ENCODE results near the gene DCDC1. TPM values are rescaled to one million over a fixed set of nuclear protein-coding genes. Genes with fewer than 3 reads are reported as not detected.

Gene DCDC1
- total and polyA plus RNA-seq, 9 of the 15 experiments (the other 6 are each of a cell fraction or from before 2014, with no cell fraction given): 0.05 to 0.18 (median 0.08) TPM; not detected in 3

DNA sequence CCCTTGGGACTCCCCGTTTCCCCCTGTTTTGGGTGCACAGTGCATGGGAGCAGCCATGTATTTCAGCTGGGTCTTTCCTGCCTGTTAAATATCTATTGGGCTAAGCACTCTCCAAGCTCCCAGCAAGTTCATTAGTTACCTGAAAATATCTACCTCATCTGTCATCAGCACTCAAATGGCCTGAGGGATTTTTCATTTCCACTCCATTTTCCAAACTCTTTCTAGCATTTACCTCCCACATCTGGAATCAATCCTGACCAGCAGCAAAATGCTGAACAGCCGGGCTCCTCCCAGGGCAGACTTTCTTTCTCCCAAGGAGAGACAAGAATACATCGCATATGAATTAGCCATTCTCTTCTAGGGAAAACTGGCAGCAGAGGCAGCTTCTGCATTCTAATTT, 509.9 kb downstream of the DCDC1 start:
- in situ Hi-C loops (cut with MboI) (no loop called here), intact Hi-C loops (cut with micrococcal nuclease) (no loop called here)
- FAIRE-seq (no peak), DNase-seq (ENCODE audit: extremely low read depth in 1 of 4, low spot score in 3 of 4) (no peak), ATAC-seq (no peak)
- H3K9me3 ChIP-seq (replicated peaks; ENCODE audit: control insufficient read depth, insufficient read depth, low read depth, low read length): no peaks in the 10 kb centered on the region
- WGBS (ENCODE audit: insufficient coverage, low coverage, missing lambda C conversion rate): 0% methylated on average over 3 of the region's 3 CpGs
- ChIA-PET CTCF (ENCODE audit: low intra/inter-chr PET ratio) (no interaction called here), POLR2A (no interaction called here)
- H3K79me2 ChIP-seq (ENCODE audit: control insufficient read depth, insufficient read depth, low read length): no peaks in the 10 kb centered on the region
- H4K20me1 ChIP-seq (replicated peaks; ENCODE audit: control insufficient read depth, insufficient read depth, low read length): no peaks in the 10 kb centered on the region
- BruUV-seq (replicated peaks): no TSS peak
- no peaks in the 10 kb centered on the region for H3K9me1 ChIP-seq (ENCODE audit: control insufficient read depth, insufficient read depth, low read length)
- no peaks in the 10 kb centered on the region for H3K4me1 ChIP-seq (replicated peaks in 1 of 2; ENCODE audit: control insufficient read depth in 2 of 2, insufficient read depth in 2 of 2, low read length in 2 of 2)
- TF ChIP-seq PCBP1 (IDR thresholded peaks at IDR 0.05; ENCODE audit: low read depth, low read length, poor library complexity, severe bottlenecking) (no peak), ZNF224 (CRISPR knock-in tag; IDR thresholded peaks at IDR 0.05) (no peak), CREB1 (IDR thresholded peaks at IDR 0.05) (no peak), CREB1 (CRISPR knock-in tag; IDR thresholded peaks at IDR 0.05) (no peak), TRIM28 (IDR thresholded peaks at IDR 0.05) (no peak), PYGO2 (tag; IDR thresholded peaks at IDR 0.05) (no peak), MBD2 (IDR thresholded peaks at IDR 0.05; ENCODE audit: borderline replicate concordance, low read depth) (no peak), NRF1 (conservative IDR thresholded peaks at IDR 0.05 in 1 of 2, IDR thresholded peaks at IDR 0.05 in 1 of 2) (no peak), ZNF764 (CRISPR knock-in tag; IDR thresholded peaks at IDR 0.05; ENCODE audit: low read depth) (no peak), EP300 (IDR thresholded peaks at IDR 0.05; ENCODE audit: low read length) (no peak), FOXK1 (CRISPR knock-in tag; IDR thresholded peaks at IDR 0.05; ENCODE audit: borderline replicate concordance) (no peak), ZNF217 (CRISPR knock-in tag; IDR thresholded peaks at IDR 0.05) (no peak), HNRNPK (IDR thresholded peaks at IDR 0.05; ENCODE audit: low read depth, low read length, poor library complexity, severe bottlenecking) (no peak)
- TF ChIP-seq, protein P1, sequence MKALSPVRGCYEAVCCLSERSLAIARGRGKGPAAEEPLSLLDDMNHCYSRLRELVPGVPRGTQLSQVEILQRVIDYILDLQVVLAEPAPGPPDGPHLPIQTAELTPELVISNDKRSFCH (CRISPR knock-in tag; IDR thresholded peaks at IDR 0.05): no peak
- TF ChIP-seq, protein P1 (tag; IDR thresholded peaks at IDR 0.05): no peak
- H3K4me2 ChIP-seq (ENCODE audit: insufficient read depth, low read length): no peak overlapping the region
- no peaks in the 10 kb centered on the region for H3K36me3 ChIP-seq (ENCODE audit: control insufficient read depth, insufficient read depth, low read length)
- H3K4me3 ChIP-seq: no peak overlapping the region
- H3K27ac ChIP-seq (ENCODE audit: extremely low read depth, low read depth, low read length): no peak overlapping the region
- no peak overlapping the region for H3K9ac ChIP-seq (ENCODE audit: insufficient read depth in 1 of 2, low read depth in 2 of 2, low read length in 2 of 2)
- no peaks in the 10 kb centered on the region for H3K27me3 ChIP-seq (ENCODE audit: control insufficient read depth in 2 of 2, insufficient read depth in 2 of 2, low read length in 2 of 2)
- no peak overlapping the region for H2AFZ ChIP-seq (ENCODE audit: low read depth, low read length)

Measured in K562 (cell line).